Measurements from ENCODE around the gene ODF4.

The ODF4 gene

GRCh38 chr17:8339540-8339939, at the start of gene ODF4:
TSS of gene ODF4 (plus strand) at chr17:8339840. CDS start at chr17:8340052, 212 bp downstream.
- no peak for DNase-seq (ENCODE audit: low spot score)

- DNase-seq (ENCODE audit: low spot score): no peak
Observed at GRCh38 chr17:8290043-8290442, 49.6 kb upstream of the ODF4 start.

GRCh38 chr17:8292639-8293395, 46.8 kb upstream of the ODF4 start:
- no peak for DNase-seq (ENCODE audit: low spot score)

GRCh38 chr17:8294361-8294760, 45.3 kb upstream of the ODF4 start:
- DNase-seq (ENCODE audit: low spot score): no peak

GRCh38 chr17:8294814-8295316, 44.8 kb upstream of the ODF4 start:
- no peak for DNase-seq (ENCODE audit: low spot score)

GRCh38 chr17:8300226-8300625, 39.4 kb upstream of the ODF4 start:
- no peak for DNase-seq (ENCODE audit: low spot score)

GRCh38 chr17:8300627-8301242, 38.9 kb upstream of the ODF4 start:
- peak; percentile 73 for DNase-seq (ENCODE audit: low spot score)

- no peak for DNase-seq (ENCODE audit: low spot score)
Observed at GRCh38 chr17:8310601-8311123, 29.0 kb upstream of the ODF4 start.

GRCh38 chr17:8311131-8311790, 28.4 kb upstream of the ODF4 start:
- no peak for DNase-seq (ENCODE audit: low spot score)

GRCh38 chr17:8312251-8312650, 27.4 kb upstream of the ODF4 start:
- no peak for DNase-seq (ENCODE audit: low spot score)

GRCh38 chr17:8312726-8313600, 26.7 kb upstream of the ODF4 start:
- DNase-seq (ENCODE audit: low spot score): no peak

GRCh38 chr17:8314797-8315763, 24.6 kb upstream of the ODF4 start:
- no peak for DNase-seq (ENCODE audit: low spot score)

- DNase-seq (ENCODE audit: low spot score): no peak
Observed at GRCh38 chr17:8315764-8316217, 23.8 kb upstream of the ODF4 start.

- no peak for DNase-seq (ENCODE audit: low spot score)
Observed at GRCh38 chr17:8318010-8318935, 21.4 kb upstream of the ODF4 start.

- DNase-seq (ENCODE audit: low spot score): no peak
Observed at GRCh38 chr17:8320262-8320661, 19.4 kb upstream of the ODF4 start.

- DNase-seq (ENCODE audit: low spot score): no peak
Observed at GRCh38 chr17:8320990-8321389, 18.6 kb upstream of the ODF4 start.

GRCh38 chr17:8322061-8322460, 17.6 kb upstream of the ODF4 start:
- no peak for DNase-seq (ENCODE audit: low spot score)

- DNase-seq (ENCODE audit: low spot score): no peak
Observed at GRCh38 chr17:8324132-8324531, 15.5 kb upstream of the ODF4 start.

- DNase-seq (ENCODE audit: low spot score): no peak
Observed at GRCh38 chr17:8324923-8325322, 14.7 kb upstream of the ODF4 start.
